Right lobe of liver (tissue), 6 donors: ENCODE data around the gene CPNE7. TPM values are rescaled to one million over a fixed set of nuclear protein-coding genes. Genes with fewer than 3 reads are reported as not detected.

ENCODE experiments used
- ATAC-seq, 4 donors: fragments of 200-7000 bp; cut with Tn5 transposase; one replicate each; pipeline ENCODE4 v1.9.1; 2020; ENCODE audit warnings: mild to moderate bottlenecking in 4 of 4, moderate library complexity in 4 of 4
- DNase-seq, 3 donors: peaks; one replicate each; pipeline ENCODE4 v3.0.0-alpha.2; 2020
- H3K27ac ChIP-seq, 3 donors: fragments of 200-600 bp; one replicate each; pipeline ENCODE4 v1.8.0; 2022
- H3K27me3 ChIP-seq, 2 donors: fragments of 200-600 bp; one replicate each; pipeline ENCODE4 v1.8.0; 2022
- H3K36me3 ChIP-seq, 4 donors: fragments of 200-600 bp; sonication (generic) in 1 of 4; one replicate each; pipeline versions ENCODE4 v1.5.1 to v1.8.0; 2017 to 2022; ENCODE audit warnings: control low read depth in 1 of 4
- H3K4me1 ChIP-seq, 4 donors: fragments of 200-600 bp; sonication (generic) in 1 of 4; one replicate each; pipeline versions ENCODE4 v1.5.1 to v1.8.0; 2017 to 2022; ENCODE audit warnings: control low read depth in 1 of 4
- H3K4me3 ChIP-seq, 3 donors: fragments of 200-600 bp; one replicate each; pipeline ENCODE4 v1.8.0; 2022
- H3K9me3 ChIP-seq, 4 donors: fragments of 200-600 bp; sonication (generic) in 1 of 4; one replicate each; pipeline versions ENCODE4 v1.5.1 to v1.8.0; 2017 to 2022; ENCODE audit warnings: control low read depth in 1 of 4
- POLR2A ChIP-seq: fragments of 450-650 bp; IDR thresholded peaks from one replicate; pipeline ENCODE4 v1.6.1; 2017; ENCODE audit warnings: antibody characterized with exemption, mild to moderate bottlenecking
- WGBS: methylation state at CpG from one replicate; pipeline ENCODE4 v1.1.6; 2018; ENCODE audit warnings: low coverage, low lambda C conversion rate; ENCODE audit not compliant: insufficient coverage; ENCODE audit errors: missing lambda C conversion rate; 5-methylcytosine and 5-hydroxymethylcytosine counted together
- intact Hi-C, 2 donors: fragments of 100-400 bp; cut with DNase I; formaldehyde crosslinking; loops; one replicate each; pipeline versions ENCODE4 v1.11.2 to v1.14.1; 2022
- total RNA-seq, 6 experiments: library from RNA; depleted of rRNA in 2 of 6; stranded (reverse); fragments of >200 nt in 2 of 6; fragmentation: NEBNext Ultra II Directional in 3 of 6; extraction: Animal tissue kit (Norgen Biotek cat#: 25700) in 3 of 6; gene quantifications; one replicate each; pipeline versions ENCODE4 v1.1.0 to v1.2.4, GENCODE V29; 2016 to 2023
- TF ChIP-seq, protein P1 (sequence below), 4 donors: fragments of 200-600 bp in 3 of 4; fragments of 450-650 bp in 1 of 4; IDR thresholded peaks; one replicate each; pipeline versions ENCODE4 v1.5.1 to v1.8.0; 2016 to 2022; ENCODE audit warnings: antibody characterized with exemption in 4 of 4, mild to moderate bottlenecking in 2 of 4
- donor health status: DM: no; HTN: yes; CAD: no.
- donor health status: DM: no; HTN: no; CAD: no.
- donor health status: DM: no; HTN: no; CAD: no.
- donor health status: DM: no; HTN: yes; CAD: no.
- donor health status: DM: no; HTN: yes; CAD: no.

The CPNE7 gene
- total RNA-seq, 6 experiments from 2014 or later: 0.33 to 3.7 (median 0.77) TPM

DNA sequence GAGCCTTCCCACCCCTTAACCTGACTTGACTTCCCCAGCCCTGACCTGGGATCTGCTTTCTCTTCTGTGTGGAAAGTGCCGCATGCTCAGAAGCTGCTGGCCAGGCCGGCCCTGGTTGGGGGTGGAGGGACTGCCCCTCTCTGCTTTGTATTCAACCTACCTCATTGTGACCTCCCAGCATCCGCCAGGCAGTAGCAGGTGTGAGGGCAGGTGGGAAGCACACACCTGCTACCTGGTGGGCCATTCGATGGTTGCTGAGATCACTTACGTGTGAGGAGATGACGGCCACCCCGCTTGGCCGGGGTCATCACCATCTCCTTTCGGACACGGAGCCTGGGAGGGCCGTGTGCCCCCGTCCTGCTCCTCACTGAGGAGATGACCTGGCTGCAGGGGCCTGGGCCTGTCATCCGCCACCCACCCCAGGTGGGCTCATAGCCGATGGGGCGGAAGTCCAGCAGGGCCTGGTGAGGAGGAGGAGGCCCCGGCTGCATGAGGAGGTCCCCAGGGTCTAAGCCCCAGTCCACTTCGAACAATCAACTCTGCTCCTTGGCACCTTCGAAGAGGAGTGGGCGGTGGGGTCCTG is 7.1 kb downstream of the CPNE7 start:
- DNase-seq (no peak), ATAC-seq (peak in 3 of 4 donors; percentile 2 to 11 (median 6))
- intact Hi-C loops: no loop called here
- no peaks in the 10 kb centered on the region for H3K27me3 ChIP-seq
- TF ChIP-seq POLR2A: no peak
- TF ChIP-seq, protein P1, sequence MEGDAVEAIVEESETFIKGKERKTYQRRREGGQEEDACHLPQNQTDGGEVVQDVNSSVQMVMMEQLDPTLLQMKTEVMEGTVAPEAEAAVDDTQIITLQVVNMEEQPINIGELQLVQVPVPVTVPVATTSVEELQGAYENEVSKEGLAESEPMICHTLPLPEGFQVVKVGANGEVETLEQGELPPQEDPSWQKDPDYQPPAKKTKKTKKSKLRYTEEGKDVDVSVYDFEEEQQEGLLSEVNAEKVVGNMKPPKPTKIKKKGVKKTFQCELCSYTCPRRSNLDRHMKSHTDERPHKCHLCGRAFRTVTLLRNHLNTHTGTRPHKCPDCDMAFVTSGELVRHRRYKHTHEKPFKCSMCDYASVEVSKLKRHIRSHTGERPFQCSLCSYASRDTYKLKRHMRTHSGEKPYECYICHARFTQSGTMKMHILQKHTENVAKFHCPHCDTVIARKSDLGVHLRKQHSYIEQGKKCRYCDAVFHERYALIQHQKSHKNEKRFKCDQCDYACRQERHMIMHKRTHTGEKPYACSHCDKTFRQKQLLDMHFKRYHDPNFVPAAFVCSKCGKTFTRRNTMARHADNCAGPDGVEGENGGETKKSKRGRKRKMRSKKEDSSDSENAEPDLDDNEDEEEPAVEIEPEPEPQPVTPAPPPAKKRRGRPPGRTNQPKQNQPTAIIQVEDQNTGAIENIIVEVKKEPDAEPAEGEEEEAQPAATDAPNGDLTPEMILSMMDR (IDR thresholded peaks at IDR 0.05): no peak
- WGBS: no CpG with 5 or more reads among the region's 19 CpGs
- peaks cover 0 to 11% (median 4%) of the 10 kb centered on the region in 4 donors for H3K4me1 ChIP-seq
- no peaks in the 10 kb centered on the region for H3K9me3 ChIP-seq
- H3K4me3 ChIP-seq: no peak overlapping the region
- H3K27ac ChIP-seq: peak overlapping the region; percentile 64 to 83 (median 82)
- H3K36me3 ChIP-seq: no peaks in the 10 kb centered on the region

DNA sequence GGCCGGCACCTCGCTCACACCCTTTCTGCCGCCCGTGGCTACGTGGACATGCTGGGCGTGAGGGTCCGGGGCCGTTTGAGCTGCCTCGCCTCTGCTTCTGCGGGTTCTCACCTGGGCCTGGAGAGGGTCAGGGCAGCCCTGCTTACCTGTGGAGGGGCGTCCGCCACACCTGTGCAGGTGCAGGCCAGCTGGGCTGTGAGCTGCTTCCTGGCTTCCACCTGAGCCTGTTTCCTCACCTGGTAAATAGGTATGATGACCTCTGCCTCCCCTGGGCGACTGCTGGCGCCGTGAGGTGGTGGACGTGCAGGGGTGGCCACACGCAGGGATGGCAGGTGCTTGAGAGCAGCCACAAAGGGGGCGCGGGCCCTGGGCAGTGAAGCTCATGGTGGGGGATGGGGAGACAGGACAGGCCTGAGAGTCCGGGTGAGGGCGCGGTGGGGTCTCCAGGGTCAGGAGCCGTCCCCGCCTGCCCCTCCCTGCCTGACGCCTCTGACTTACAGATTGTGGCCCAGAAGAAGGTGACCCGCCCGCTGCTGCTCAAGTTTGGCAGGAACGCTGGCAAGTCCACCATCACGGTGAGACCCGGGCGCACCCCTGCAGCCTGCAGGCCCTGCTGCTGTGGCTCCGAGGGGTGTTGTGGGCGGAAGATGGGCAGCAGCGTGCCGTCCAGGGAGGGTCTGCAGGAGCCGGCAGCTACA is 7.8 kb downstream of the CPNE7 start:
- H3K4me3 ChIP-seq: no peak overlapping the region
- intact Hi-C loops: no loop called here
- peaks cover 0 to 11% (median 4%) of the 10 kb centered on the region in 4 donors for H3K4me1 ChIP-seq
- no peak for ATAC-seq
- no peaks in the 10 kb centered on the region for H3K9me3 ChIP-seq
- no peak overlapping the region for H3K27ac ChIP-seq
- DNase-seq: no peak
- 92% methylated on average over 6 of the region's 36 CpGs for WGBS
- H3K36me3 ChIP-seq: no peaks in the 10 kb centered on the region
- TF ChIP-seq POLR2A: no peak
- TF ChIP-seq, protein P1 (IDR thresholded peaks at IDR 0.05): no peak
- no peaks in the 10 kb centered on the region for H3K27me3 ChIP-seq

DNA sequence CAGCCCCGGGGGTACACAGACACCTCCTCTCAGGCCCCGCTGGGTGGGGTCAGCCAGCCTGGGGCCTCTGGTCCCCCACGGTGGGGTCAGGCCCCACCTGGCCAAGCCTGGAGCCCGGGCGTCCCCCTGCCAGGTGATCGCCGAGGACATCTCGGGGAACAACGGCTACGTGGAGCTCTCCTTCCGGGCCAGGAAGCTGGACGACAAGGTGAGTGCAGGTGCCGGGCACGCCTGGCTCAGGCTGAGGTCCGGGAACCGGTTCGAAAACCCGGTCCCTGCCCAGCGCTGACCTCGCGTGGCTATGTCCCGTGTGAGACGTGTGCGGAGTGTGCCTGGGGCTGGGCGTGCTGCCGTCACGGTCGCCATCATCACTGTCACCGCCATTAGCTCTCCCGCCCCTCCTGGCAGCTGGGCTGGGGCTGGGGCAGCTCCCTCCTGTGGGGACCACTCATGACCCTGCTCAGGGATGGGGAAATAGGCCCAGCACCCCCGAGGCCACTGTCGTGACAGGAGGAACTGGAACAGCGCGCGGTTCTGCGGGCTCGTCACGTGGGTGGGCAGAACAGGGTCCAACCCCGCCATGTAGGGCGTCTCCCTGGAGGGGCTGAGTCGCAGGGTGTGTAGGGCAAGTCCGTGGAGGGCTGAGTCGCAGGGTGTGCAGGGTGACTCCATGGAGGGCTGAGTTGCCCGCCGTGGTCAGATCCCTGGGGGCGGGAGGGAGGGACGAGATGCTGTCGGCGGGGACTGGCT is 8.5 kb downstream of the CPNE7 start:
- Histone ChIP-seq H3K27ac (no peak overlapping the region), H3K36me3 (no peaks in the 10 kb centered on the region), H3K4me1 (peaks cover 0 to 11% (median 4%) of the 10 kb centered on the region in 4 donors), H3K27me3 (no peaks in the 10 kb centered on the region), H3K9me3 (no peaks in the 10 kb centered on the region), H3K4me3 (no peak overlapping the region)
- WGBS: 83% methylated on average over 9 of the region's 49 CpGs
- no peak for ATAC-seq
- intact Hi-C loops: no loop called here
- DNase-seq: no peak
- TF ChIP-seq, protein P1 (IDR thresholded peaks at IDR 0.05): no peak
- no peak for TF ChIP-seq POLR2A

DNA sequence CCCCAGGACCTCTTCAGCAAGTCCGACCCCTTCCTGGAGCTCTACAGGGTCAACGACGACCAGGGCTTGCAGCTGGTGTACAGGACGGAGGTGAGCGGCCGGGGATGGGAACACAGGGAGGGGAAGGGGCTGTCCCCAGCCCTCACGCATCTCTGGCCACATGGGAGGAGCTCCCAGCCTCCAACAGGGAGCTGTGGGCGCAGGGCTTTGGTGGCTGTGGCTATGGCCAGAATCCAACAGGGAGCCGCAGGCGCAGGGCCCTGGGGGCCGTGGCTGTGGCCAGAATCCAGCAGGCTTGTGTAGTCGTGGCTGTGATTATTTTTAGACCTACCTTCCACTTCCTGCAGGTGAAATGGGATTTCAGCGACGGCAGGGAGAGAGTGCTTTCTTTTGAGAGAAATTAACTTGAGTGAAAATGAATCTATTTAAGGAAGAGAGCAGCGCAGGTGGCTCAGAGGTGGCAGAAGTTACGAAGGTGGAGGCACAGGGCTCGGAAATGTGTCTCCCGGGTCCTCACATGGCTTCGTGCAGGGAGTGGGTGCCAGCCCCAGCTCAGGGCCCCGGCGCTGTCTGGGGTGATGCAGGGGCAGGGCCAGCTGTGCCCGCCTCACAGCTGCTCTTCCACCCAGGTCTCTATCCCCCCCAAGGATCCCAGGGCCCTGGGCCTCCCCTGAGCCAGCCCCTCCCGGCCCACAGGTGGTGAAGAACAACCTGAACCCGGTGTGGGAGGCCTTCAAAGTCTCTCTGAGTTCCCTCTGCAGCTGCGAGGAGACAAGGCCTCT is 9.4 kb downstream of the CPNE7 start:
- 62% methylated on average over 7 of the region's 25 CpGs for WGBS
- no peak overlapping the region for H3K4me3 ChIP-seq
- no peak for DNase-seq
- ATAC-seq: no peak
- no peaks in the 10 kb centered on the region for H3K9me3 ChIP-seq
- H3K4me1 ChIP-seq: peaks cover 0 to 11% (median 4%) of the 10 kb centered on the region in 4 donors
- intact Hi-C loops: no loop called here
- TF ChIP-seq POLR2A: no peak
- TF ChIP-seq, protein P1 (IDR thresholded peaks at IDR 0.05): no peak
- no peaks in the 10 kb centered on the region for H3K36me3 ChIP-seq
- no peaks in the 10 kb centered on the region for H3K27me3 ChIP-seq
- H3K27ac ChIP-seq: no peak overlapping the region
